Measurements from ENCODE around the gene ARHGEF16.

ARHGEF16 gene

DNA sequence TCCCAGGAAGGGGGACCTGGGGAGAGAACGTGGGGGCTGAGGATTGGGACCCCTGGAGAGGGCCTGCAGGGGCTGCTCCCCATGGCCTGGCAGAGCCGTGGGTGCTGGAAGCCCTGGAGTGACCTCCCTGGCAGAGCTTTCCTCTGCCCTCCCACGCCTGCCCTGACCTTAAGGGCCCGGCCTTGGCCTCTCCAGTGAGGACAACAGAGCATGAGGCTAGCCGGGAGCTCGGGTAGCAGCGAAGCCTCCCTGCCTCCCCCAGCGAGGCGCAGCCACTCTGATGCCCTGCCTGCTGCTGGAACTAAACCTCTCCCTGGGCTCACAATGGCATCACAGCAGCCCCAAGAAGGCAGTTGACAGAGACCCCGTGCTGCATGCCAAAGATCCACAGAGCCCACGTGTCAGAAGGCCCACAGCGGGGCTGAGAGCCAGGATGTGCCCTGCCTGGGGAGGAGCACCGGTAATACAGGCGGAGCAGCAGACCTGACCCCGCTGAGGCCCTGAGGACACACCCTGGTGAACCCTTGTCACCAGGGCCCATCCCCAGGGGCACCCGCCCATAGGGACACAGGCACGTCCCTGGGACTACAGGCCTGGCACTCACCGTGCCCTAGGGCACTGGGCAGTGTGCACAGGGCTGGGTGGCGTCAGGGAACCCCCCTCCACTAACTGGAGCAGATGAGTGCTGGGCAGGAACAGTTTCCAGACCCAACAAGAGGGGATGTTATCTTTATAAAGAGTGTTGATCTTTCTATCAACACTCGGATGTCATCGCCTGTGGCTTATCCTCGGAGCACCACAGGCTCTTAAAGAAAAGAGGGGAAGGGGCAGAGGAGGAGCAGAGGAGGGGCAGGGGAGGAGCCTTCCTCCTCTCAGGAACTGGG is 48.4 kb downstream of the ARHGEF16 start:
- DNase-seq (ENCODE audit: low spot score) = no peak

DNA sequence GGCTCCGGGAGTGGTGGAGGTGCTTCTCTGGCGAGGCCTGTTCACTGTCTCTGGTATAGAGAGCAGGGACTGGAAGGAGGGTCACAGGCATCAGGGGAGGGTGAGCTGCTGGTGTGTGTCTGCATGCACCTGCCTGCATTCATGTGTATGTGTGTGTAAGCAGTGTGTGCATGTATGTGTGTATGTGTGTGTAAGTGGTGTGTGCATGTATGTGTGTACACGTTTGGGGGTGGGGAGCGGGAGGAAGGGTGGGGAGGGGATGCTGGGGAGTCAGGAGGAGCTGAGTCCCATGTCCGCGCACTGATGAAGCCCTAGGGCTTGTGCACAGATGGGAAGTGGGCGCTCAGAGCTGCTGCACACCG is 49.0 kb downstream of the ARHGEF16 start:
- no peak for DNase-seq (ENCODE audit: low spot score)

DNA sequence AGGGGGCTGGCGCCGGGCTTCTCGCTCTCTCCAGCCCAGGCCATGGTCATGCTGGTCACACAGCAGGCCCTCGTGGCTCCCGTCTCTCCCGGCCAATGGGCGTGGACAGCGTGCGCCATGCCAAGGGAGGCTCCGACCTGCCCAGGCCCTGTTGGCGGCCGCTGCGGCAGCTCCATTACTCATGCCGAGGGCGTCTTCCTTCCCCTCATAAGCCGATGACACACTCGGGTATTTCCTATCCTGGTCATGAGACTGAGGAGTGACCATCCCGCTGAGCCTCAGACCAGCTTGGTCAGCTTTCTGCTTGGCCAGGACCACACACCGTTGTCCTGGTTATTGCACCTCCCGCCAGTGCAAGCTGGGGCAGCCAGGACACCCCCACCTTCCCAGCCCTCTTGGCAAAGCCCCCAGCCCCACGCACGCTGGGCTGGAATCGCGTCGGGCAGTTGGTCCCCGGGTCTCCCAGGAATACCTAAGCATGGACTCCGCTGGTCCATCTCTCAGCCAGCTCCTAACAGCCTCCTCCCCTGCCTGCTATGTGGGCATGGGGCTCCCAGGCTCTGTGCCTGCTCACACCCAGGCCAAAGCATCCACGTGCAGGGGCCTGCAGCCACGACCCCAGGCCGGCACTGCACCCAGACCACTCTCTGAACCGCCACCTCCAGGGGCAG is 49.8 kb downstream of the ARHGEF16 start:
- peak; percentile 97 for DNase-seq (ENCODE audit: low spot score)

DNA sequence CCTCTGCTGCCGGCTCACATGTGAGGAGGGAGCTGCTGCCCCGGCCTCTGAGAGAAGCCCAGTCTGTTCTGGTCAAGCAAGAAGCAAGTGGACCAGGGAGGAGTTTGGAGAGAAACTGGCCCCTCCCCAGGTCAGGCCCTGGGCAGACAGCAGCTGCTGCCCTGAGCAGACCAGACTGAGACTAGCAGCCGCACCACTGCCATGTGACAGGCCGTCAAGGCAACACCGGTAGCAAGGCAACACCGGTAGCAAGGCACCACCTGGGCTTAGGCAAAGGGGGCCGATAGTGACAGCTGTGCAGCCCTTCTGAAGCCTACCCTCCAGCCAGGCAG is 50.3 kb downstream of the ARHGEF16 start:
- peak; percentile 60 for DNase-seq (ENCODE audit: low spot score)

DNA sequence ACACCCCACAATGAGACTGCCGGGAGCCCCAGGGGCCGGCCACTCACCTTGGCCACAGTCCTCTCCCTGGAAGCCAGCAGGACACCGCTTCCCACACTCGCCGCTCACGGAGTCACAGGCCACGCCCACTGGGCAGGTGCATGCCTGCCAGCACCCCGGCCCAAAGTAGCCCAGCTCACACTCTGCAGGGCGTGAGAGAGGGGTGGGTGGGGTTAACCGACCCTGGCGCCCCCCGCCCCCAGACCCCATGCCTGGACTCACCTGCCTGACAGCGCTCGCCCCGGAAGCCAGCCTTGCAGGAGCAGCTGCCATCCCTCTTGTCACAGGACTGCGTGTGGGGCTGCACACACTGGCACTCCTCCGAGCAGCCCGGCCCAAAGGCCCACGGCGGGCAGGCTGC is 50.7 kb downstream of the ARHGEF16 start:
- no peak for DNase-seq (ENCODE audit: low spot score)

DNA sequence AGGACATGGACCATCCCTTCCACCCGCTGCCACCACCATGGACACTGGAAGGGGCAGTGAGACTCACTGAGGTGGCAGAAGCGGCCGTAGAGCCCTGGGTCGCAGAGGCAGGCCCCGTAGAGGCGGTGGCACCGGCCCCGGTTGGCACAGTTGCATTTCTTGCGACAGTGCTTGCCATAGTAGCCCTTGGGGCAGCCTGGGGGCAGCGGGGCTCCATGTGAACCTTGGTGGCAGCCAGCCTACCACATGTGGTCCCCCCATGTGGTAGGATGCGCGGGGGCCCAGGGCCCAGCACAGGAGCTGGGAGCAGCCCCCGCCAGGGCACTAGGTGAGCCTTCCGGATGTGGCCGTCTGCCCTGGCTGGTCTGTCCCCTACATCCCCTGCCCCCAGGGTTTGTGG is 51.6 kb downstream of the ARHGEF16 start:
- no peak for DNase-seq (ENCODE audit: low spot score)

DNA sequence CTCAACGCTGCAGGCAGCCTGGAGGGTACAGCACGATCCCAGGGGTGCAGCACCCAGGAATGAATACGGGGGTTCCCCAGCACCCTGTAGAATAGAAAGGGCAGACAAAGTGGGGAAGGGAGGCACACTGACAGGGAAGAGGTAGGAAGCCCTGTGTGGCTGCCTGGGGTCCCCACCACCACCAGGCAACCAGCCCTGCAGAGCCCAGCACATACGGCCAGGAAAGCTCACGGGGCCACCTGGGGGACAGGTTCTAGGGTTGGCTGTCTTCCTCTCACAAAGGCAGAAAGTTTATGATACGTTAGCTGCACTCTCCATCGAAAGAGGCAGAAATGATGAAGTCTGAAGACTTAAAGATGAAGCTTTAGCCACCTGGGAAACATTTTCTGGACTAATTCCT is 52.5 kb downstream of the ARHGEF16 start:
- no peak for DNase-seq (ENCODE audit: low spot score)

DNA sequence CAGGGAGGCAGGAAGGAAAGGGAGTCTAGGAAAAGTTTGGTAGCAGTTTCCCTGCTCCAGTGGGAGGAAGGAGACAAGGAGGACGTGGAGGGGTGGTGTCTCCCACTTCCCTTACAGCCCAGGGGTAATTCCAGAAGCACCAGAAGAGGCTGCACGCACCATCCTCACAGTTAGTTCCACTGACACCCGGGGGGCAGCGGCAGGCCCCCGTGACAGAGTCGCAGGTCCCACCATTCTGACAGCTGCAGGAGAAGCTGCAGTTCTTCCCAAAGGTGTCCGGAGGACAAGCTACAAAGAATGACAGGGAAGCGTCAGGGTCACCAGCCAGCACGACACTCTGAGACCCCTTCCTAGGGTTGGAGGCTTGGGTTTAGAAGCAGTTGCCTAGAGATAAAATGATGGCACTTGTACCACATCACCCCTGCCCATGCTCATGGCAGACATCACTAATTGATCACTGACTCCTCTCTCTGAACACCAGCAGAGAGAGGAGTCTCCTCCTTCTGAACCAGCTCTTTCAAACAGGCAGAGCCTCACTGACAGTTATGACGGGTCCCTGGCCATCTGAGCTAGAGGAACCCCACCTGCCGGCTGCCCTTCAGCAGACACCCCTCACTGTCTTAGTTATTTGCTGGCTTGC is 53.3 kb downstream of the ARHGEF16 start:
- DNase-seq (ENCODE audit: low spot score) = no peak

DNA sequence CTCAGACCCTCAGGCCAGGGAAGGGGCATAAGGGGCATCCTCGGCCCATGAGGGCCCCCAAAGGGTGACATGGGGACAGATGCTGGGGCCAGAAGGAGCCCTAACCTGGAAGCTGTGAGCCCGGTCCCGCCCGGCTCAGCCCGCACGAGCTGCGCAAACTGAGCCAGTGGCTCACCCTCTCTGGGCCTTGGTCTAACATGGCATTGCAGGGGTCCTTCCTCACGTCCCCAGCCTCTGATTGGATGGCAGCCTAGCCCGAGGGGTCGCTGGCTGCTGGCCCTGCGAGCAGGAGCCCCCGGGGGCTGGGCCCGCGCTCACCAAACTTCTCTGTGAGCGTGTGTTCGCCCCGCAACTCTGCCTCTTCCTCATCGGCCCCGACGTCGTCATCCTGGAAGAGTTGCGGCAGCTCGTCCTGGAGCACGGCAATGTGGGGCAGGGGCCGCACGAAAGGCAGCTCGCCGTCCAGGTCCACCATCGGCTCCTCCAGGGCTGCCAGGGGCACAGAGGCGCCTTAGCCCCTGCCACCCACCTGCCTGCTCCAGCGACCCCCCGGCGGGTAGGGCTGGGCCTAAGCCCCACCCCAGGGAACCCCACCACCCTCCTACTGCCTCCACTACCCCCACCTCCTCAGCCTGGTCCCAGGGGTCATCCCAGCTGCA is 54.4 kb downstream of the ARHGEF16 start:
- no peak for DNase-seq (ENCODE audit: low spot score)

DNA sequence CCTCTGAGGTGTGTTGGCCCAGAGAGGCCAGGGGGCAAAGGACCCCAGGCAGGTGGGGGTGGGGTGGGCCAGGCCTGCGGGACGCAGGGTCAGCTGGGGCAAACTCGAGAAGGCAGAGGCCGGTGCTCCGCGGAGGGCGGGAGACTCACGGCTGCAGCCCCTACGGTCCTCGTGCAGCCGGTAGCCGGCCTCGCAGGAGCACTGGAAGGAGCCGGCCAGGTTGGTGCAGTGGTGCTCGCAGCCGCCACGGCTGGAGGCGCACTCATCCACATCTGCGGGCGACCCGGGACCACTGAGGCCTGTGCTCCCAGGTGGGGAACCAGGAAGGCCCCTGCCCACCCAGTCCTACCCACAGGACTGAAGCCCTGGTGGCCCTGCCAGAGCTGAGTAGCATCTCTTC is 55.3 kb downstream of the ARHGEF16 start:
- DNase-seq (ENCODE audit: low spot score) = no peak

DNA sequence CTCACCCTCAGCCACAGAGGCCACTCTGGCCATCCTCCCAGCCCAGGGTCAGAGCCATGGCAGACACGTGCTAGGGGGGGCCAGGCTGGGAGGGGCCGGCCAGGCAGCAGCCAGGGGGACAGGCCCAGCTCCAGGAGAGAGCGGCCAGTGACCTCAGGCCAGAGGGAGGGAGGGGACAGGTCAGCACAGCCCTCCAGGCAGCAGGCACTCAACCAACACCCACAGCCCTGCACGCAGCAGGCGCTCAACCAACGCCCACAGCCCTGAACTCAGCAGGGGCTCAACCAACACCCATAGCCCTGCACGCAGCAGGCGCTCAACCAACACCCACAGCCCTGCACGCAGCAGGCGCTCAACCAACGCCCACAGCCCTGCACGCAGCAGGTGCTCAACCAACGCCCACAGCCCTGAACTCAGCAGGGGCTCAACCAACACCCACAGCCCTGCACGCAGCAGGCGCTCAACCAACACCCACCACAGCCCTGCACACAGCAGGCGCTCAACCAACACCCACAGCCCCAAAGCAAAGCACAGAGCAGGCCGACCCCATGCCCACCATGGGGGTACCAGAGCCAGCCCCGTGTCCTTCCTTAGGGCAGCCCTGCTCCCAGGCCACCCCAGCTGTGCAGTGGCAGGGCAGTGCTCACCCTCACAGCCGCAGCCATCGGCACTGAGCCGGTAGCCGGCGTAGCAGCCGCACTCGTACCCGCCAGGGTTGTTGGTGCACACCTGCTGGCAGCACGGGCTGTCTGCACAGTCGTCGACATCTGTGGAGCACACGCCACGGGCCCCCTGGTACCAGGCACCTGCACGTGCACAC is 55.9 kb downstream of the ARHGEF16 start:
- no peak for DNase-seq (ENCODE audit: low spot score)

DNA sequence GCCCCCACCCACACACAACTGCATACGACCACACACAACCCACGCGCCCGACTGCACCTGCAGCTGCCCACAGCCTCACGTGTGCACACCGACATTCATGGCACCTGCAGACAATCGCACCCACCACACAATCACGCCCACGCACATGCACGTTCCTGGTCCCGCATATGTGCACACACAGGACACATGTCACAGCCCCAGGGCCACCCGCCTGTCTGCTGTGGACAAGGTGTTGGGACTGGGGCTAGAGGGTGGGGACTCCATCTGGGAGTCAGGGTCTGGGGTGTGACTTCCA is 56.4 kb downstream of the ARHGEF16 start:
- no peak for DNase-seq (ENCODE audit: low spot score)

DNA sequence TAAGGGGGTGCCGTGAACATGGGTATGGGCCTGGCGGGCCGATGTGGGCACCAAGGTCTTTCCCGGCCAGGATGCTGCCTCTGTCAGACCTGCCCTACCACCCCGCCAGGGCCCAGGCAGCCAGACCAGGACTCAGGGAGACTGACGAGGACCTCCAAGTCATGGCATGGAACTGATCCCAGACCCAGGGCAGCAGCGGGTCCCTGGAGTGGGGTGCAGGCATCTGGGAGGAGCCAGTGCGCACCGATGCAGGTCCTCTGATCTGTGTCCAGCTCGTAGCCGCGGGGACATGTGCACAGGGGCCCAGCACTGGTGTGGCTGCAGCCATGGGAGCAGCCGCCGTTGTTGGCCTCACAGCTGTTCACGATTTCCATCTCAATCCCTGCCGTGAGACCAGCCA is 56.8 kb downstream of the ARHGEF16 start:
- no peak for DNase-seq (ENCODE audit: low spot score)

DNA sequence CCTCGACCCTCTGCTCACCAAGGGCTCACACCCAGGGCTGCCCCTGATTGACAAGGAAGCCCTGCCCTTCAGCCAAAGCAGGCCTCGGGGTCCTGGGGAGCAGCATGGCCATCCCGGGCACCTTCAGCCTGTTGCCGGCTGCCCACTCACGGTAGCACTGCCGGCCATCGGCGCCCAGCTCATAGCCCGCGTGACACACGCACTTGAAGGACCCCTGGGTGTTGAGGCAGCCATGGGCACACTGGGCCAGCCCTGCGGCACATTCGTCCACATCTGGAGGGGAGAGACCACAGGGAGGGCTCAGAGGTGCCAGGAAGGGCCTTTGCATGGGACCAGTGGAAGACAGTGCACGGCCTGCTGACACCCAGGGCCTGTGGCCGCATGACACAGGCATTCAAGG is 57.4 kb downstream of the ARHGEF16 start:
- DNase-seq (ENCODE audit: low spot score) = no peak

DNA sequence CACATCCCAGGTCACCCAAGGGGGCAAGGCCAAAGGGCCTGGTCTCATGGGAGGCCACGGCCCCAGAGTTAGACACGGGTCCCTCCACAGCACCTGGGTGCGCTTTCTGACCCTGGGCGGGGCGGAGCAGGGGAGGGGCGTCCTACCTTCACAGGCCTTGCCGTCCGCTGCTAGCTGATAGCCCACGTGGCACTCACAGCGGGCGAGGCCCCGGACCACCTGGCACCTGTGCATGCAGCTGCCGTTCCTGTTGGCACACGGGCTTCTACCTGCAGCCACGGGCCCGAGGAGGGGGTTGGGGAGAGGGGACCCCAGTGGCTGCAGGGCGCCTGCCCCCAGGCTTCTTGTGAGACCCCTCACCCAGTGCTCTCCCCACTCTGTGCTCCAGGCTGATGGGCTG is 59.9 kb downstream of the ARHGEF16 start:
- DNase-seq (ENCODE audit: low spot score) = no peak

DNA sequence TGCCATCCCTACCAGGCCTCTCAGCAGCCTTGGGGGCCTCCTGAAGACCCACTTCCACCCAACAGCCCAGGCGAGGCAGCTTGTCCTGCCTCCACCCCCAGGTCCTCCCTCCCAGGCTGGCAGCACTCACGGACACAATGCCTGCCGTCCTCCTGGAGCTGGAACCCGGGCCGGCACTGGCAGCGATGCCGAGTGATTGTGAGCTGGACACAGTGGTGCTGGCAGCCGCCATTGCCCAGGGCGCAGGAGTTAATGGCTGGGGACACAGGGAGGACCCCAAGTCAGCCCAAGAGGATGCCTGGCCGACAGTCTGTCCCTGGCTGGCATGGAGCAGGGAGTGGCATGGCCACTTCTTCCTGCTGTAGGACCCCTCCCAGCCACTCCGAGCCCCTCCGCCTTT is 60.8 kb downstream of the ARHGEF16 start:
- DNase-seq (ENCODE audit: low spot score) = no peak

DNA sequence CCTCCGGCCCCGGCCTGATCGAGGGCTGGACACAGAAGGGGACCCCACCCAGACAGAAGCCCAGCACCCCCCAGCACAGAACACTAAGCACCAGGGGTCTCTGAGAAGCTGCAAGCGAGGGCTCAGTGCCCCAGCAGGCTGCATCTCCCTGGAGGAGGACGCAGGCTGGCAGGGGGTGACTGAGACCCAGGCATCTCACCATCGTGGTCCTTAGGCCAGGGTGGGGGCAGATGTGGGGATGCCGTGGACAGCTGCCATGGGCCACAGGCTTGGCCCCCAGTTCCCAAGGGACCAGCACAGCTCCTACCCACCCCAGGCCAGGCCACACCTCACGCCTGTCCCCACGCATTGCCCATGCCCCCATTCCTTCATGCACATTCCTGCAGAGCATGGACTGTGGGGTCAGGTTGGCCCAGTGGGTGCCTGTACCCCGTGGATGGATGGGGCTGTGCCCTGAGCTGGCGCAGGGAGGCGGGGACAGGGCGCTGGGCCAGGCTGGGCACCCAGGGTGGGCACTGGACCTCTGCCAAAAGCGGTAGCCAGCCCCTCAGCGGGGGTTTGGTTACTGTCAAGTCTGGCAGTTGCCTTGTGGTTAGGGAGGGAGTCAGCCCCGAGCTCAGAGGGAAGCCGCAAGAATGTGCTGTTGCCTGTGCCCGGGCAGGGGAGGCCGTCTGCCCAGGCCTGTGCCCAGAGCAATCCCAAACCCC is 61.5 kb downstream of the ARHGEF16 start:
- DNase-seq (ENCODE audit: low spot score) = peak; percentile 63

DNA sequence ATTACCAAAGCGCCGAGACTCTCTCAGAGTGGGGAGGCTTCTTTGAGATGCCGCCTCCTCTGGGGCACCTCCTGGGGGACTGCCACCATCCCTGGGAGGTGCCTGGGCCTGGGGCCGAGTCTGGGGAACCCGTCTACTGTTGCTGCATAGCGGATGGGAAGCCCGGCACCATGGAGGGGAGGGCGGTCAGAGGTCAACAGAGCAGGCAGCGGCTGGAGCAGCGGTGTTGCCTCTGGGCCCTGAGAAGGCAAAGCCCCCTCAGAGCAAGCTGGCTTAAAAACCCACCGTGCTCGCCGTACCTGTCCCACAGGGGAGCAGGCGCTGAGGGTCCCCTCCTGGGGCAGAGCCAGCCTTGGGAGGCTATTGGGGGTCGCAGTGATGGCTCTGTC is 62.0 kb downstream of the ARHGEF16 start:
- no peak for DNase-seq (ENCODE audit: low spot score)

DNA sequence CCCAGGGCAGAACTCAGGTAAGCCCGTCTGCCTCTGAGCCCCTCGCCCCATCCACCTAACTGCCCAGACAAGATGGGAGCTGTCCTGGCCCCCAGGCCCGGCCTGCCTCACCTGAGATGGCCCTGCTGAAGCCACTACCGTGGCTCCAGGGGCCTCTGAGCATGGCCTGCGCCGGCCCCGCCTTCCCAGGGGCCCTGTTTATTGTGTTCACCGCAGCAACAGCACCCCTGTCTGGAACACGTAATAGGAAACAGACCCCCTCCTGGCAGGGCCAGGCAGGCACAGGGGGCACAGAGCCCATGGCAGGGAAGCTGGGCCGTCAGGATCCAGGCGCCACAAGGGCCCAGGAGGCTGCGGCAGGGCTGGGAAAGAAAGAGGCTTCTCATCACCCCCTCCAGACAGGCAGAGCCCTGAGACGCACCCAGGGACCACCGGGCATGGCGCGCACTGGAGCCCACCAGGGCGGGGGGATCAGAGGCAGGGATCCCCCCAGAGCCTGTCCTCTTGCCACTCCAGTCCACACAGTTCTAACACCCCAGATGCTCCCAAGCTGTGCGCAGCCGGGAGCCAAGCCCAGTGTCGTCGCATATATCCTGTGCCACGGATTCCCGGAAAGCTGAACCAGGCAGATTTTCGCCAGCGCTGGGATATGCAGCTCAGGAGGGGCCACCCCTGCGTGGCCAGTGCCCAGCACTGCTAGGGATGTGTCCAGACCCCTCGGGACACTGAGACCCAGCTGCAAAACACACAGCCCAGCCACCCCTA is 62.6 kb downstream of the ARHGEF16 start:
- no peak for DNase-seq (ENCODE audit: low spot score)

DNA sequence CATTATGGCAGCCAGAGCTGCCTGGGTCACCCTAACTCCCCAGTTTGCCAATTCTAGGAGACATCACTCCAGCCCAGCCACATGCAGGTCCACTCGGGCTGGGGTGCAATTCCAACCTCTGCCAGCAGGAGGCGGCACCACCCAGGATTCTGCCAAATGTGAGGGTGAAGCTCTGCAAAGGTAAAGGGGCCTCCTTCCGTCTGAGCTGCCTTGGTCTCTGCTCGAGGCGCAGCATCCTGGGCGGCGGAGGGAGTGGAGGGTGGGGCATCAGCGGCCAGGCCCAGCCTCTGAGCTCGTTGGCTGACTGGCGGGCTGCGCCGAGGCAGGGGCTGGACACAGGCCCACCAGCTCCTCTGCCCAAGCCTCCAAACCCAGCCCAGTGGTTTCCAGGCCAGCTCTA is 63.8 kb downstream of the ARHGEF16 start:
- DNase-seq (ENCODE audit: low spot score) = peak; percentile 49

DNA sequence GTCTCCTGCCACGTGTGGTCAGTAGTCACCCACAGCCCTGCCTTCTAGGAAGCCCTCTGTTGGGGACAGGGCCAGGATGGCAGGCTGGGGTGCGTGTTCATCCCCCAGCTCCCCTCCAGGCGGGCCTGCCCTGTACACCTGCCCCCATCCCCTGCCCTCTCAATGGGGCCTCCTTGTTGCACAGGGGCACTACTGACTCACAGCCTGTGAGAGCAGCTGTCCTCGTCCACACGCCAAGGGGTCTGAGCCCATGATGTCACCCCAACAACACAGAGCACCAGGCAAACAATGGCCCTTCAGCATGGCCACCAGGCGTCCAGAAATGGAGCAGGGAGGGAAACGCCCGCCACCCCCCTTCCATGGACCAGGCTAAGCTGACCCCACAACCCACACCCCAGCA is 64.3 kb downstream of the ARHGEF16 start:
- DNase-seq (ENCODE audit: low spot score) = no peak

Data from GM03348 (cell line).